NB4 (cell line): ENCODE results near the gene QRSL1.

Experiments used
- CTCF ChIP-seq: IDR thresholded peaks from one replicate; pipeline ENCODE4 v1.5.1; 2012; ENCODE audit warnings: low read depth, low read length
- MYC ChIP-seq: IDR thresholded peaks from 2 replicates; pipeline ENCODE4 v1.6.1; 2011; ENCODE audit warnings: low read depth, low read length
- POLR2A ChIP-seq: IDR thresholded peaks from 2 replicates; pipeline ENCODE4 v1.6.1; 2011; ENCODE audit warnings: mild to moderate bottlenecking; ENCODE audit not compliant: insufficient read length; ENCODE audit errors: extremely low read depth

- TF ChIP-seq CTCF (no peak), POLR2A (no peak), MYC (no peak)
These were observed 8.3 kb upstream of the QRSL1 start for GRCh38 chr6:106620931-106621672.
